HepG2 (cell line): Measurements from ENCODE around the gene MAMSTR. TPM values are rescaled to one million over a fixed set of nuclear protein-coding genes. Genes with fewer than 3 reads are reported as not detected.

ENCODE experiments used
- CHCHD3 ChIP-seq: sonication (generic); formaldehyde crosslinking; IDR thresholded peaks from 2 replicates; pipeline ENCODE4 v1.8.0; 2022; ENCODE audit warnings: mild to moderate bottlenecking, missing genetic modification reagents, moderate library complexity
- CREM ChIP-seq, 2 experiments: sonication (generic) in 1 of 2; formaldehyde crosslinking in 1 of 2; IDR thresholded peaks; 2 replicates each; pipeline versions ENCODE4 v1.4.0 to v1.6.1; 2016 to 2020; ENCODE audit warnings: antibody characterized with exemption in 1 of 2, mild to moderate bottlenecking in 1 of 2, missing genetic modification reagents in 1 of 2
- ERF ChIP-seq: IDR thresholded peaks from 2 replicates; pipeline ENCODE4 v1.6.1; 2018; ENCODE audit warnings: missing biosample characterization, missing genetic modification reagents
- FOXA1 ChIP-seq, 2 experiments: fragments of 450-650 bp in 1 of 2; sonication (generic) in 1 of 2; formaldehyde crosslinking in 1 of 2; IDR thresholded peaks; 2 replicates each; pipeline versions ENCODE4 v1.4.0 to v1.6.1; 2016 to 2020; ENCODE audit warnings: missing genetic modification reagents in 1 of 2
- HCFC1 ChIP-seq: fragments of 150-350 bp; IDR thresholded peaks from 2 replicates; pipeline ENCODE4 v1.6.1; 2014; ENCODE audit warnings: low read depth, low read length
- IRF2 ChIP-seq: IDR thresholded peaks from 2 replicates; pipeline ENCODE4 v1.6.1; 2018; ENCODE audit warnings: missing genetic modification reagents, missing compliant biosample characterization
- KLF12 ChIP-seq: sonication (generic); formaldehyde crosslinking; IDR thresholded peaks from 2 replicates; pipeline ENCODE4 v1.4.0; 2020; ENCODE audit warnings: missing genetic modification reagents, borderline replicate concordance
- MTA1 ChIP-seq: sonication (generic); formaldehyde crosslinking; IDR thresholded peaks from 2 replicates; pipeline ENCODE4 v1.4.0; 2020; ENCODE audit warnings: missing genetic modification reagents, mild to moderate bottlenecking, borderline replicate concordance
- NR2F6 ChIP-seq, 2 experiments: IDR thresholded peaks; 2 replicates each; pipeline ENCODE4 v1.6.1; 2016; ENCODE audit warnings: antibody characterized with exemption in 1 of 2, mild to moderate bottlenecking in 1 of 2
- RFX1 ChIP-seq: fragments of 450-650 bp; IDR thresholded peaks from 2 replicates; pipeline ENCODE4 v1.6.1; 2017
- ZBTB38 ChIP-seq: sonication (generic); formaldehyde crosslinking; IDR thresholded peaks from 2 replicates; pipeline ENCODE4 v1.5.1; 2020; ENCODE audit warnings: mild to moderate bottlenecking, missing genetic modification reagents
- ZNF143 ChIP-seq: sonication (generic); formaldehyde crosslinking; IDR thresholded peaks from 2 replicates; pipeline ENCODE4 v1.4.0; 2020; ENCODE audit warnings: missing genetic modification reagents
- ZNF441 ChIP-seq: sonication (generic); formaldehyde crosslinking; IDR thresholded peaks from 2 replicates; pipeline ENCODE4 v1.7.0; 2021; ENCODE audit warnings: missing genetic modification reagents, borderline replicate concordance
- polyA plus RNA-seq, 8 experiments: library from polyadenylated mRNA; depleted of rRNA in 3 of 8; stranded (reverse) in 7 of 8; unstranded in 1 of 8; fragments of >200 nt; fragmentation: Illumina TruSeq in 4 of 8; extraction: Trizol in 4 of 8; gene quantifications; 2 replicates each; pipeline versions ENCODE4 v1.2.1 to v1.2.3, GENCODE V29; 2011 to 2016; ENCODE audit warnings: low read depth in 4 of 8, missing spikeins in 1 of 8, mixed read lengths in 1 of 8; ENCODE audit not compliant: insufficient read depth in 1 of 8
- total RNA-seq, 5 experiments: library from RNA; depleted of rRNA; stranded (reverse); fragments of >200 nt; fragmentation: Illumina TruSeq; extraction: Trizol; gene quantifications; 2 replicates each; pipeline ENCODE4 v1.2.3, GENCODE V29; 2016; ENCODE audit warnings: low read depth in 1 of 5
- TF ChIP-seq, protein P1 (sequence below): IDR thresholded peaks from 2 replicates; pipeline ENCODE4 v1.6.1; 2016; ENCODE audit warnings: low read depth
- TF ChIP-seq, protein P2 (sequence below): sonication (generic); formaldehyde crosslinking; IDR thresholded peaks from 2 replicates; pipeline ENCODE4 v1.5.1; 2020; ENCODE audit warnings: missing genetic modification reagents, mild to moderate bottlenecking, borderline replicate concordance
- TF ChIP-seq, protein P3 (sequence below): sonication (generic); formaldehyde crosslinking; IDR thresholded peaks from 2 replicates; pipeline ENCODE4 v1.9.0; 2021; ENCODE audit warnings: missing genetic modification reagents, mild to moderate bottlenecking, borderline replicate concordance
- TF ChIP-seq, protein P4 (sequence below): sonication (generic); formaldehyde crosslinking; IDR thresholded peaks from 2 replicates; pipeline ENCODE4 v1.4.0; 2020; ENCODE audit warnings: missing genetic modification reagents
- TF ChIP-seq, protein P5 (sequence below): sonication (generic); formaldehyde crosslinking; IDR thresholded peaks from 2 replicates; pipeline ENCODE4 v1.5.0; 2020; ENCODE audit warnings: mild to moderate bottlenecking, missing genetic modification reagents, moderate library complexity

The MAMSTR gene
- total and polyA plus RNA-seq, 2 of the 13 experiments (the other 11 are each of a cell fraction or from before 2014, with no cell fraction given) = 2.2 to 2.4 TPM

DNA sequence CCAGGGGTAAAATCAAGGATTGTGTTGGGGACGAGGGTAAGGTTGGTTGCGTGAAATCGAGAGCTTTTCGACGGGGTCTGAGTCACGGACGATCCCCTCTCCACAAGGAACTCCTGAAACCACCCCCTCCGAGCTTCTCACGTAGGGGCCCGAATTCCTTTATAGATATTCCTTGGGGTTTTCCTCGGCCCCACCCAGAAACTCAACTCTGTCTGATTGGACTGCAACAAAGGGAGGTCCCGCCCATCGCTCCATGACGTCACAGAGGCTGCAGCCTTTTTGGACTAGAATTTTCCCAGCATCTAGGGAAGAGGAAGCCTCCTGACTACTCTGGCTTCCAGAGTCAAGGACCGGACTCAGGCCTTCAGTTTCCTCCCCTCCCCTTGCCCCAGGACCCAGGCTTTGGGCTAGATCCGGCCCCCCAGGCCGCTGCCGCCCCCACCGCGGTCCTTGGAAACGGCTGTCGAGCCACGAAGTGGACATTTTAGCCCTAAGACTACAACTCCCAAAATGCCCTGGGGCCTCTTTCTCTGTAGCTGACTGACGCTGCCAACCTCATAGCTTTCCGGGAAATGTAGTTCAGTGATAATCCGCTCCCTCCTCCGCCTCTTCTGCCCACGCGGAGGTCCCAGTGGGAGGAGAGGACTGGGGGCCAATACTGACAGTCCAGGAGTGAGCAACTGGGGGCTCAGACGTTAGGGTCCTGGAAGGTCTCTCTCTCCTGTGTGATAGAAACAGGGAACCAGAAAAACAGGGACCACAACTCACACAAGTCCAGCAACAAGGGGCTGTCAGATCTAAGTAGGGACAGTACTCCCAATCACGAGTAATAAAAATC is 27.4 kb upstream of the MAMSTR start, which contains the start of gene IZUMO1 (continued):
- TF ChIP-seq, protein P1, sequence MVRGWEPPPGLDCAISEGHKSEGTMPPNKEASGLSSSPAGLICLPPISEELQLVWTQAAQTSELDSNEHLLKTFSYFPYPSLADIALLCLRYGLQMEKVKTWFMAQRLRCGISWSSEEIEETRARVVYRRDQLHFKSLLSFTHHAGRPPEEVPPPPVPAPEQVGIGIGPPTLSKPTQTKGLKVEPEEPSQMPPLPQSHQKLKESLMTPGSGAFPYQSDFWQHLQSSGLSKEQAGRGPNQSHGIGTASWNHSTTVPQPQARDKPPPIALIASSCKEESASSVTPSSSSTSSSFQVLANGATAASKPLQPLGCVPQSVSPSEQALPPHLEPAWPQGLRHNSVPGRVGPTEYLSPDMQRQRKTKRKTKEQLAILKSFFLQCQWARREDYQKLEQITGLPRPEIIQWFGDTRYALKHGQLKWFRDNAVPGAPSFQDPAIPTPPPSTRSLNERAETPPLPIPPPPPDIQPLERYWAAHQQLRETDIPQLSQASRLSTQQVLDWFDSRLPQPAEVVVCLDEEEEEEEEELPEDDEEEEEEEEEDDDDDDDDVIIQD = no peak
- no peak for TF ChIP-seq KLF12
- TF ChIP-seq, protein P2, sequence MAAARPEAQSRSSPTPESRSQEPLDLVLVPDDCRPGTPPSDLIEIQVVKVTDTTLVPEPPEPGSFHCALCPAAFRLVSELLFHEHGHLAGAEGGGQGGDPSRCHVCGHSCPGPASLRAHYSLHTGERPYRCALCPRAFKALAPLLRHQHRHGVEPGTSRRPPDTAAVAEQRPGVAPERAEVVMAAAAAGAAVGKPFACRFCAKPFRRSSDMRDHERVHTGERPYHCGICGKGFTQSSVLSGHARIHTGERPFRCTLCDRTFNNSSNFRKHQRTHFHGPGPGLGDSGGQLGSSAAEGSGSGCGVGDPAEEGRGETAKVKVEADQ = no peak
- TF ChIP-seq, protein P3, sequence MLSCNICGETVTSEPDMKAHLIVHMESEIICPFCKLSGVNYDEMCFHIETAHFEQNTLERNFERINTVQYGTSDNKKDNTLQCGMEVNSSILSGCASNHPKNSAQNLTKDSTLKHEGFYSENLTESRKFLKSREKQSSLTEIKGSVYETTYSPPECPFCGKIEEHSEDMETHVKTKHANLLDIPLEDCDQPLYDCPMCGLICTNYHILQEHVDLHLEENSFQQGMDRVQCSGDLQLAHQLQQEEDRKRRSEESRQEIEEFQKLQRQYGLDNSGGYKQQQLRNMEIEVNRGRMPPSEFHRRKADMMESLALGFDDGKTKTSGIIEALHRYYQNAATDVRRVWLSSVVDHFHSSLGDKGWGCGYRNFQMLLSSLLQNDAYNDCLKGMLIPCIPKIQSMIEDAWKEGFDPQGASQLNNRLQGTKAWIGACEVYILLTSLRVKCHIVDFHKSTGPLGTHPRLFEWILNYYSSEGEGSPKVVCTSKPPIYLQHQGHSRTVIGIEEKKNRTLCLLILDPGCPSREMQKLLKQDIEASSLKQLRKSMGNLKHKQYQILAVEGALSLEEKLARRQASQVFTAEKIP = no peak
- TF ChIP-seq IRF2 (CRISPR knock-in tag) = peak; percentile 40; the same call in 1 of the 2 replicates
- TF ChIP-seq HCFC1 = peak; percentile 89
- TF ChIP-seq, protein P4, sequence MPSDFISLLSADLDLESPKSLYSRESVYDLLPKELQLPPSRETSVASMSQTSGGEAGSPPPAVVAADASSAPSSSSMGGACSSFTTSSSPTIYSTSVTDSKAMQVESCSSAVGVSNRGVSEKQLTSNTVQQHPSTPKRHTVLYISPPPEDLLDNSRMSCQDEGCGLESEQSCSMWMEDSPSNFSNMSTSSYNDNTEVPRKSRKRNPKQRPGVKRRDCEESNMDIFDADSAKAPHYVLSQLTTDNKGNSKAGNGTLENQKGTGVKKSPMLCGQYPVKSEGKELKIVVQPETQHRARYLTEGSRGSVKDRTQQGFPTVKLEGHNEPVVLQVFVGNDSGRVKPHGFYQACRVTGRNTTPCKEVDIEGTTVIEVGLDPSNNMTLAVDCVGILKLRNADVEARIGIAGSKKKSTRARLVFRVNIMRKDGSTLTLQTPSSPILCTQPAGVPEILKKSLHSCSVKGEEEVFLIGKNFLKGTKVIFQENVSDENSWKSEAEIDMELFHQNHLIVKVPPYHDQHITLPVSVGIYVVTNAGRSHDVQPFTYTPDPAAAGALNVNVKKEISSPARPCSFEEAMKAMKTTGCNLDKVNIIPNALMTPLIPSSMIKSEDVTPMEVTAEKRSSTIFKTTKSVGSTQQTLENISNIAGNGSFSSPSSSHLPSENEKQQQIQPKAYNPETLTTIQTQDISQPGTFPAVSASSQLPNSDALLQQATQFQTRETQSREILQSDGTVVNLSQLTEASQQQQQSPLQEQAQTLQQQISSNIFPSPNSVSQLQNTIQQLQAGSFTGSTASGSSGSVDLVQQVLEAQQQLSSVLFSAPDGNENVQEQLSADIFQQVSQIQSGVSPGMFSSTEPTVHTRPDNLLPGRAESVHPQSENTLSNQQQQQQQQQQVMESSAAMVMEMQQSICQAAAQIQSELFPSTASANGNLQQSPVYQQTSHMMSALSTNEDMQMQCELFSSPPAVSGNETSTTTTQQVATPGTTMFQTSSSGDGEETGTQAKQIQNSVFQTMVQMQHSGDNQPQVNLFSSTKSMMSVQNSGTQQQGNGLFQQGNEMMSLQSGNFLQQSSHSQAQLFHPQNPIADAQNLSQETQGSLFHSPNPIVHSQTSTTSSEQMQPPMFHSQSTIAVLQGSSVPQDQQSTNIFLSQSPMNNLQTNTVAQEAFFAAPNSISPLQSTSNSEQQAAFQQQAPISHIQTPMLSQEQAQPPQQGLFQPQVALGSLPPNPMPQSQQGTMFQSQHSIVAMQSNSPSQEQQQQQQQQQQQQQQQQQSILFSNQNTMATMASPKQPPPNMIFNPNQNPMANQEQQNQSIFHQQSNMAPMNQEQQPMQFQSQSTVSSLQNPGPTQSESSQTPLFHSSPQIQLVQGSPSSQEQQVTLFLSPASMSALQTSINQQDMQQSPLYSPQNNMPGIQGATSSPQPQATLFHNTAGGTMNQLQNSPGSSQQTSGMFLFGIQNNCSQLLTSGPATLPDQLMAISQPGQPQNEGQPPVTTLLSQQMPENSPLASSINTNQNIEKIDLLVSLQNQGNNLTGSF (CRISPR knock-in tag) = no peak
- TF ChIP-seq, protein P5, sequence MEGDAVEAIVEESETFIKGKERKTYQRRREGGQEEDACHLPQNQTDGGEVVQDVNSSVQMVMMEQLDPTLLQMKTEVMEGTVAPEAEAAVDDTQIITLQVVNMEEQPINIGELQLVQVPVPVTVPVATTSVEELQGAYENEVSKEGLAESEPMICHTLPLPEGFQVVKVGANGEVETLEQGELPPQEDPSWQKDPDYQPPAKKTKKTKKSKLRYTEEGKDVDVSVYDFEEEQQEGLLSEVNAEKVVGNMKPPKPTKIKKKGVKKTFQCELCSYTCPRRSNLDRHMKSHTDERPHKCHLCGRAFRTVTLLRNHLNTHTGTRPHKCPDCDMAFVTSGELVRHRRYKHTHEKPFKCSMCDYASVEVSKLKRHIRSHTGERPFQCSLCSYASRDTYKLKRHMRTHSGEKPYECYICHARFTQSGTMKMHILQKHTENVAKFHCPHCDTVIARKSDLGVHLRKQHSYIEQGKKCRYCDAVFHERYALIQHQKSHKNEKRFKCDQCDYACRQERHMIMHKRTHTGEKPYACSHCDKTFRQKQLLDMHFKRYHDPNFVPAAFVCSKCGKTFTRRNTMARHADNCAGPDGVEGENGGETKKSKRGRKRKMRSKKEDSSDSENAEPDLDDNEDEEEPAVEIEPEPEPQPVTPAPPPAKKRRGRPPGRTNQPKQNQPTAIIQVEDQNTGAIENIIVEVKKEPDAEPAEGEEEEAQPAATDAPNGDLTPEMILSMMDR (CRISPR knock-in tag) = no peak
- TF ChIP-seq ZNF143 (CRISPR knock-in tag) = peak; percentile 92
- no peak for TF ChIP-seq CHCHD3 (CRISPR knock-in tag)
- no peak for TF ChIP-seq MTA1 (CRISPR knock-in tag)
- TF ChIP-seq FOXA1 (IDR thresholded peaks at IDR 0.05) = no peak
- TF ChIP-seq FOXA1 (CRISPR knock-in tag; IDR thresholded peaks at IDR 0.05) = no peak
- no peak for TF ChIP-seq ERF (CRISPR knock-in tag)
- TF ChIP-seq ZBTB38 (CRISPR knock-in tag) = 0 out of 2 replicates have a peak, but pooled peaks have one; percentile 33
- TF ChIP-seq ZNF441 = no peak
- peak; percentile 93 for TF ChIP-seq CREM (IDR thresholded peaks at IDR 0.05)
- no peak for TF ChIP-seq CREM (CRISPR knock-in tag; IDR thresholded peaks at IDR 0.05)
- TF ChIP-seq NR2F6 (IDR thresholded peaks at IDR 0.05) = no peak
- TF ChIP-seq NR2F6 (CRISPR knock-in tag; IDR thresholded peaks at IDR 0.05) = no peak
- no peak for TF ChIP-seq RFX1
